HCT116 (cell line): ENCODE data around the gene UNC5C. TPM values are rescaled to one million over a fixed set of nuclear protein-coding genes. Genes with fewer than 3 reads are reported as not detected.
A peak's percentile ranks its signal among the peaks of the same experiment; 100 is the strongest.

Experiments used
- ATAC-seq: fragments of 200-7000 bp; cut with Tn5 transposase; 2 replicates; pipeline ENCODE4 v1.9.1; 2020; ENCODE audit warnings: mild to moderate bottlenecking, moderate library complexity
- BruUV-seq: library from RNA; stranded (reverse); fragments of 400-500 nt; replicated peaks from 2 replicates; lab custom pipeline; 2021; lab: Mats Ljungman, UMichigan
- CTCF ChIA-PET: fragments of 300-600 bp; sonication (Branson Sonifier 250); formaldehyde crosslinking; loops from one replicate; lab custom pipeline; 2021; ENCODE audit warnings: antibody characterized with exemption; lab: Charles Lee
- POLR2A ChIA-PET: fragments of 300-600, 350-600 bp; sonication (Branson Sonifier 250); formaldehyde crosslinking; loops from one replicate; lab custom pipeline; 2021; ENCODE audit warnings: antibody characterized with exemption; lab: Charles Lee
- RAD21 ChIA-PET, 2 experiments: fragments of 300-600 bp; sonication (Branson Sonifier 250); formaldehyde crosslinking; loops; one replicate each; lab custom pipeline; 2023; ENCODE audit warnings: low total read pairs in 2 of 2; ENCODE audit not compliant: uncharacterized antibody in 2 of 2, unreplicated experiment in 2 of 2, low non-redundant PET in 1 of 2; lab: Charles Lee
- DNase-seq: peaks from one replicate; pipeline ENCODE4 v3.0.0-alpha.2; 2010; ENCODE audit warnings: low read depth, low spot score
- H2AFZ ChIP-seq: fragments of 200-600 bp; shearing (Covaris generic), sonication (generic); 2 replicates; pipeline ENCODE4 v1.6.1; 2017; ENCODE audit warnings: low read depth, mixed run types, mixed read lengths, antibody characterized with exemption, low read length; ENCODE audit not compliant: poor library complexity, severe bottlenecking
- H3K27ac ChIP-seq: 2 replicates; pipeline ENCODE4 v1.5.1; 2012; ENCODE audit warnings: low read depth, low read length
- H3K27me3 ChIP-seq: fragments of 200-600 bp; sonication (generic); 2 replicates; pipeline ENCODE4 v1.6.1; 2016; ENCODE audit warnings: mixed run types, low read length, mixed read lengths; ENCODE audit not compliant: insufficient read depth
- H3K36me3 ChIP-seq, 2 experiments: fragments of 200-500 bp in 1 of 2; fragments of 200-600 bp in 1 of 2; sonication (Bioruptor generic) in 1 of 2; sonication (generic) in 1 of 2; 2 replicates each; pipeline versions ENCODE4 v1.5.1 to v1.6.1; 2014 to 2016; ENCODE audit warnings: low read length in 2 of 2, inconsistent platforms in 1 of 2, mixed read lengths in 1 of 2, mixed run types in 1 of 2; ENCODE audit not compliant: insufficient read depth in 2 of 2, control insufficient read depth in 1 of 2
- H3K4me1 ChIP-seq, 2 experiments: fragments of 200-600 bp in 1 of 2; sonication (generic) in 1 of 2; 2 replicates each; pipeline versions ENCODE4 v1.5.1 to v1.6.1; 2012 to 2017; ENCODE audit warnings: low read length in 2 of 2, inconsistent platforms in 1 of 2, mild to moderate bottlenecking in 1 of 2, mixed read lengths in 1 of 2, mixed run types in 1 of 2, moderate library complexity in 1 of 2; ENCODE audit not compliant: insufficient read depth in 2 of 2, control insufficient read depth in 1 of 2
- H3K4me2 ChIP-seq: fragments of 200-600 bp; sonication (generic); 2 replicates; pipeline ENCODE4 v1.6.1; 2017; ENCODE audit warnings: mixed run types, low read length, mixed read lengths
- H3K4me3 ChIP-seq, 2 experiments: fragments of 200-600 bp in 1 of 2; sonication (generic) in 1 of 2; replicated peaks in 1 of 2; 2 replicates each; pipeline ENCODE4 v1.5.1; 2011 to 2016; ENCODE audit warnings: low read length in 2 of 2, control low read depth in 1 of 2, low read depth in 1 of 2, mild to moderate bottlenecking in 1 of 2, mixed read lengths in 1 of 2, mixed run types in 1 of 2
- H3K79me2 ChIP-seq: fragments of 200-600 bp; sonication (generic); 2 replicates; pipeline ENCODE4 v1.6.1; 2017; ENCODE audit warnings: mild to moderate bottlenecking, mixed run types, low read length, moderate library complexity, mixed read lengths; ENCODE audit not compliant: insufficient read depth
- H3K9ac ChIP-seq: fragments of 200-600 bp; sonication (generic); 2 replicates; pipeline ENCODE4 v1.6.1; 2016; ENCODE audit warnings: low read length, mixed read lengths
- H3K9me2 ChIP-seq: fragments of 200-600 bp; sonication (generic), shearing (Covaris generic); 2 replicates; pipeline ENCODE4 v1.6.1; 2017; ENCODE audit warnings: mixed run types, mild to moderate bottlenecking, moderate library complexity; ENCODE audit not compliant: insufficient read depth
- H3K9me3 ChIP-seq, 2 experiments: fragments of 200-500 bp in 1 of 2; fragments of 200-600 bp in 1 of 2; sonication (Bioruptor generic) in 1 of 2; sonication (generic) in 1 of 2; 2 replicates each; pipeline ENCODE4 v1.6.1; 2014 to 2017; ENCODE audit warnings: low read length in 2 of 2, mixed read lengths in 2 of 2, inconsistent platforms in 1 of 2, low read depth in 1 of 2, mild to moderate bottlenecking in 1 of 2, mixed run types in 1 of 2, moderate library complexity in 1 of 2; ENCODE audit not compliant: control insufficient read depth in 1 of 2, insufficient read depth in 1 of 2
- H4K20me1 ChIP-seq: fragments of 200-600 bp; sonication (generic), shearing (Covaris generic); 2 replicates; pipeline ENCODE4 v1.6.1; 2017; ENCODE audit warnings: mixed run types, mild to moderate bottlenecking, moderate library complexity; ENCODE audit not compliant: insufficient read depth
- CBX3 ChIP-seq: IDR thresholded peaks from 2 replicates; pipeline ENCODE4 v1.6.1; 2012; ENCODE audit warnings: low read depth
- CEBPB ChIP-seq: IDR thresholded peaks from 2 replicates; pipeline ENCODE4 v1.6.1; 2012; ENCODE audit warnings: low read depth
- EGR1 ChIP-seq: IDR thresholded peaks from 2 replicates; pipeline ENCODE4 v1.6.1; 2012; ENCODE audit warnings: low read depth
- EZH2phosphoT487 ChIP-seq: fragments of 200-600 bp; IDR thresholded peaks from 2 replicates; pipeline ENCODE4 v1.6.1; 2018; ENCODE audit warnings: antibody characterized with exemption, borderline replicate concordance
- POLR2A ChIP-seq: IDR thresholded peaks from 2 replicates; pipeline ENCODE4 v1.7.0; 2011; ENCODE audit warnings: borderline replicate concordance; ENCODE audit not compliant: insufficient read depth, insufficient read length; ENCODE audit errors: extremely low read depth
- POLR2AphosphoS5 ChIP-seq: IDR thresholded peaks from 2 replicates; pipeline ENCODE4 v1.6.1; 2011; ENCODE audit warnings: mild to moderate bottlenecking, low read depth, low read length, moderate library complexity
- SIN3A ChIP-seq: IDR thresholded peaks from 2 replicates; pipeline ENCODE4 v1.6.1; 2012; ENCODE audit warnings: low read depth
- SRF ChIP-seq: IDR thresholded peaks from 2 replicates; pipeline ENCODE4 v1.6.1; 2012; ENCODE audit warnings: low read depth
- TCF7L2 ChIP-seq: IDR thresholded peaks from 2 replicates; pipeline ENCODE4 v1.7.0; 2011; ENCODE audit warnings: borderline replicate concordance, inconsistent platforms; ENCODE audit not compliant: insufficient read depth, insufficient read length; ENCODE audit errors: extremely low read depth
- YY1 ChIP-seq: IDR thresholded peaks from 2 replicates; pipeline ENCODE4 v1.6.1; 2011; ENCODE audit warnings: low read length, low read depth, moderate library complexity, mild to moderate bottlenecking; ENCODE audit not compliant: insufficient replicate concordance; ENCODE audit errors: extremely low read depth
- ZFX ChIP-seq: fragments of 450-650 bp; IDR thresholded peaks from 2 replicates; pipeline ENCODE4 v1.6.1; 2017
- intact Hi-C: fragments of 100-400 bp; cut with micrococcal nuclease; formaldehyde crosslinking; loops from 2 replicates; pipeline ENCODE4 v1.10.0; 2022
- total RNA-seq: library from RNA; stranded (reverse); gene quantifications from one replicate; pipeline ENCODE4 v1.2.1, GENCODE V29; 2021; ENCODE audit not compliant: unreplicated experiment
- TF ChIP-seq, protein P1 (sequence below): IDR thresholded peaks from 2 replicates; pipeline ENCODE4 v1.6.1; 2012
- TF ChIP-seq, protein P2 (sequence below): IDR thresholded peaks from 2 replicates; pipeline ENCODE4 v1.6.1; 2012
- TF ChIP-seq, protein P3 (sequence below), 3 experiments: fragments of 200-600 bp in 1 of 3; sonication (generic) in 1 of 3; IDR thresholded peaks in 2 of 3; conservative IDR thresholded peaks in 1 of 3; 2 replicates each; pipeline ENCODE4 v1.5.1; 2012 to 2017; ENCODE audit warnings: low read depth in 2 of 3, low read length in 2 of 3, antibody characterized with exemption in 1 of 3, borderline replicate concordance in 1 of 3, control low read depth in 1 of 3, mild to moderate bottlenecking in 1 of 3, mixed read lengths in 1 of 3, mixed run types in 1 of 3, moderate library complexity in 1 of 3; ENCODE audit not compliant: insufficient read depth in 1 of 3

Gene UNC5C
- total RNA-seq, 1 experiment from 2014 or later = not detected

DNA sequence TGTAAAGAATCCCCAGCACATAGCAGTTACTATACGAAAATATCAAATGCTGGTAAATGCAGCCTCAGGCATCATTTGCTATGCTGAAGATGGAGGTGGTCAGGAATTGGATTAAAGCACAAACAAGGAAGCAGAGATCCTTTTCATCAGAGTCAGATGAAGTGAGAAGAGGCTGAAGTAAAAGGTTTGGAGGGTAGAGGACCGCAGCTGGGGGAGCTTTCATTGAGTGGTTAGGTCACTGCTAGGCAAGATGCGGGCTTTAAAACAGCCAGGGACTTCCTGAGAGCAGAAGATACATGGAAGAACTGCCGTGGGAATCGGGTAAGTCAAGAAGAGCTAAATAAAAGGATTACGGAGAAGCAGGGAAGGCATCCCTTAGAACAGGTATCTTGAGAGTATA lies 351.4 kb downstream of the UNC5C start:
- Histone ChIP-seq H3K4me1 (no peaks in the 10 kb centered on the region), H3K79me2 (no peaks in the 10 kb centered on the region), H3K9me2 (no peaks in the 10 kb centered on the region), H3K27me3 (0 out of 2 replicates have a peak, but pooled peaks cover 2% of the 10 kb centered on the region), H3K4me2 (no peak overlapping the region), H3K36me3 (no peaks in the 10 kb centered on the region), H3K9ac (no peak overlapping the region), H4K20me1 (no peaks in the 10 kb centered on the region), H2AFZ (peak overlapping the region; percentile 48), H3K4me3 (no peak overlapping the region), H3K9me3 (no peaks in the 10 kb centered on the region), H3K27ac (no peak overlapping the region)
- ChIA-PET CTCF (no interaction called here), POLR2A (no interaction called here), RAD21 (no interaction called here)
- DNase-seq (no peak), ATAC-seq (no peak)
- no TSS peak for BruUV-seq
- intact Hi-C loops = no loop called here
- no peak for TF ChIP-seq EZH2phosphoT487
- no peak for TF ChIP-seq POLR2AphosphoS5
- TF ChIP-seq EGR1 = no peak
- TF ChIP-seq TCF7L2 = no peak
- no peak for TF ChIP-seq ZFX
- TF ChIP-seq YY1 = no peak
- TF ChIP-seq SRF = no peak

DNA sequence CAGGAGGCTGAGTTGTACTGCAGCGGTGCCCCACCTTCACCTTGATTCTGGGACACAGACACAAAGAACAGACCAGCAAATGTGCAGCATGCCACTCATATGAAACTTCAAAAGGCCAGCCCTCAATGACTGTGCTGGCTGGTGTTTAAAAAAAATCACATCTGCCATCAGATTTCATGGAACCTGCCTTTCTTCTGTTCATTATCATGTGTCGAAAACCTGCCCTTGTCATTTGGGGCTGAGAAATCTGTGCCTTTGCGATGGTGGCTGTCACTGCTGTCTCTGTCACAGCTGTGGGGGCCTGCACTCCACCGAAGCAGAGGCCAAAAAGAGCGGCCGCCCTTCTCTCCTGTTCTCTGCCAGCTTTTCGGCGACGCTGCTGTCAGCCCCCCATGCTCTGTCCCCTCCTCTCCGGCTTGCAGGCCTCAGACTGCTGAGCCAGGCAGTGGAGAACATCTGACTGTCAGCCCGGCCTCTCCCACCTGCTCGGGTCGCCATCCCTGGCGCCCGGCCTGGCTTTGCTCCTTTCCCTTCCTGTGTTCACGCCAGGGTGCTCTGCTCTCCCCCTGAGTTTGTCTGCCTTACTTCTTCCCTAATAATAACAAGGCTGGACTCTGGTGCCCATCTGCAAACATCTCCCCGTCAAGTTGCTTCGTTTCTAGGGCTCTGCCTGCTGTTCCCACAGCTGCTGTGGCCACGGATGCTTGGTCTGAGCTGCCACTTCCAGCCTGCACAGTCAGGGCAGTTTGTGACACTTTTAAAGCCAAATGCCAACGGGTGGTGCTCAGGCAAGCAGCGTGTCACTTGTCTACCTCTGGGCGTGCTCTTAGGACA lies 355.2 kb downstream of the UNC5C start:
- H3K27me3 ChIP-seq = 0 out of 2 replicates have a peak, but pooled peaks cover 2% of the 10 kb centered on the region
- H3K36me3 ChIP-seq = no peaks in the 10 kb centered on the region
- no peaks in the 10 kb centered on the region for H3K4me1 ChIP-seq
- DNase-seq (no peak), ATAC-seq (no peak)
- no peak overlapping the region for H3K9ac ChIP-seq
- H3K9me3 ChIP-seq = no peaks in the 10 kb centered on the region
- H3K27ac ChIP-seq = no peak overlapping the region
- no peaks in the 10 kb centered on the region for H3K9me2 ChIP-seq
- ChIA-PET RAD21 (no interaction called here), CTCF (no interaction called here), POLR2A (no interaction called here)
- no peak overlapping the region for H3K4me3 ChIP-seq
- H4K20me1 ChIP-seq = no peaks in the 10 kb centered on the region
- intact Hi-C loops = no loop called here
- H3K4me2 ChIP-seq = no peak overlapping the region
- H3K79me2 ChIP-seq = no peaks in the 10 kb centered on the region
- TF ChIP-seq, protein P1, sequence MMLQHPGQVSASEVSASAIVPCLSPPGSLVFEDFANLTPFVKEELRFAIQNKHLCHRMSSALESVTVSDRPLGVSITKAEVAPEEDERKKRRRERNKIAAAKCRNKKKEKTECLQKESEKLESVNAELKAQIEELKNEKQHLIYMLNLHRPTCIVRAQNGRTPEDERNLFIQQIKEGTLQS = no peak
- TF ChIP-seq, protein P2, sequence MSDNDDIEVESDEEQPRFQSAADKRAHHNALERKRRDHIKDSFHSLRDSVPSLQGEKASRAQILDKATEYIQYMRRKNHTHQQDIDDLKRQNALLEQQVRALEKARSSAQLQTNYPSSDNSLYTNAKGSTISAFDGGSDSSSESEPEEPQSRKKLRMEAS = no peak
- no peak for TF ChIP-seq CEBPB
- TF ChIP-seq POLR2AphosphoS5 = no peak
- no peak for TF ChIP-seq SIN3A
- no peak for TF ChIP-seq CBX3
- no peak for TF ChIP-seq POLR2A
- no peak for TF ChIP-seq ZFX
- no peak for TF ChIP-seq EGR1
- TF ChIP-seq, protein P3, sequence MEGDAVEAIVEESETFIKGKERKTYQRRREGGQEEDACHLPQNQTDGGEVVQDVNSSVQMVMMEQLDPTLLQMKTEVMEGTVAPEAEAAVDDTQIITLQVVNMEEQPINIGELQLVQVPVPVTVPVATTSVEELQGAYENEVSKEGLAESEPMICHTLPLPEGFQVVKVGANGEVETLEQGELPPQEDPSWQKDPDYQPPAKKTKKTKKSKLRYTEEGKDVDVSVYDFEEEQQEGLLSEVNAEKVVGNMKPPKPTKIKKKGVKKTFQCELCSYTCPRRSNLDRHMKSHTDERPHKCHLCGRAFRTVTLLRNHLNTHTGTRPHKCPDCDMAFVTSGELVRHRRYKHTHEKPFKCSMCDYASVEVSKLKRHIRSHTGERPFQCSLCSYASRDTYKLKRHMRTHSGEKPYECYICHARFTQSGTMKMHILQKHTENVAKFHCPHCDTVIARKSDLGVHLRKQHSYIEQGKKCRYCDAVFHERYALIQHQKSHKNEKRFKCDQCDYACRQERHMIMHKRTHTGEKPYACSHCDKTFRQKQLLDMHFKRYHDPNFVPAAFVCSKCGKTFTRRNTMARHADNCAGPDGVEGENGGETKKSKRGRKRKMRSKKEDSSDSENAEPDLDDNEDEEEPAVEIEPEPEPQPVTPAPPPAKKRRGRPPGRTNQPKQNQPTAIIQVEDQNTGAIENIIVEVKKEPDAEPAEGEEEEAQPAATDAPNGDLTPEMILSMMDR (IDR thresholded peaks at IDR 0.05 in 2 of 3, conservative IDR thresholded peaks at IDR 0.05 in 1 of 3; ENCODE audit: borderline replicate concordance in 1 of 3, insufficient read depth in 1 of 3, low read depth in 2 of 3, low read length in 2 of 3) = no peak
- BruUV-seq = no TSS peak
- H2AFZ ChIP-seq = no peak overlapping the region
